Midbrain (tissue), 1 donor: Measurements from ENCODE around the gene MACIR.

Experiments
- DNase-seq: peaks from one replicate; lab custom pipeline; 2025; lab: John Stamatoyannopoulos, UW

MACIR gene

GRCh38 chr5:103291606-103292005 lies 33.0 kb downstream of the MACIR start:
- peak; percentile 50 for DNase-seq

- DNase-seq = no peak
These were observed 34.5 kb downstream of the MACIR start for GRCh38 chr5:103293099-103293498.

- no peak for DNase-seq
These were observed 35.2 kb downstream of the MACIR start for GRCh38 chr5:103293719-103294118.

DNA sequence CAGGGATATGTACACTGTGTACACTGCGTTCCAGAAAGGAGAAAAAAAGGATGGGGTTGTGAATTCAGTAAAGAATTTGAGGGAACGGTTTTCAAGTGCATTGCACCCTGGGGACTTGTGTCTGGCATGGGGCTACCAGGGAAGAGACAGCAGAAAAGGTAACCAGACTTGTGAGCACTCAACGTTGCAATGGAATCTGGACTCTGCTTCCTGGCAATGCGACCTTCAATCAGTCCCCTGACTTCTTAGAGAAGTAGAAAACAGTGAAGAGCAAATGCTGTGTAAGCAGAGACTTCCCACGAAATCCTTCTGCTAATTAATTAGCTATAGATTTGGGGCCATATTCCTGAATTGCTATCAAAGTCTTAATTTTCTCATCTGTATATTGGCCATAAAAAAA lies 36.3 kb downstream of the MACIR start:
- no peak for DNase-seq

GRCh38 chr5:103295424-103295823 lies 36.9 kb downstream of the MACIR start:
- DNase-seq = no peak

DNA sequence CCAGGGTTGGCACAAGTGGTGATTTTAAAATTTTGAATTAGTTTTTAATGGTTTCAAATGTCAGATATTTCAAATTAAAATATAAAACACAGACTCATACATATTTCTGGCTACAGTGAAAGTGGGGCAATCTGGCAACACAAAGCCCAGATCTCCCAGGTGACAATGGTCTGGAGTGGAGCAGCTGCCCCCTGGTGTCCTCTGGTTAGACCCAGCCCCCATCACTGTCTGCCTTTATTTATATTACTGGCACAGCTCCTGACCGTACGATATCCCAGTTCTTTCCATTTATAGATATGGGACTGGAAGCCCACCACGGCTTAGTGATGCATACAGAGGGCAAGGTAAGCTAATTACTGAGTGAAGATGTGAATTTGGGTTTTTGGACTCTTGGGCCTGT lies 37.3 kb downstream of the MACIR start:
- DNase-seq = no peak

- no peak for DNase-seq
These were observed 39.6 kb downstream of the MACIR start for GRCh38 chr5:103298117-103298516.

GRCh38 chr5:103298607-103299188 lies 40.1 kb downstream of the MACIR start:
- DNase-seq = no peak

DNA sequence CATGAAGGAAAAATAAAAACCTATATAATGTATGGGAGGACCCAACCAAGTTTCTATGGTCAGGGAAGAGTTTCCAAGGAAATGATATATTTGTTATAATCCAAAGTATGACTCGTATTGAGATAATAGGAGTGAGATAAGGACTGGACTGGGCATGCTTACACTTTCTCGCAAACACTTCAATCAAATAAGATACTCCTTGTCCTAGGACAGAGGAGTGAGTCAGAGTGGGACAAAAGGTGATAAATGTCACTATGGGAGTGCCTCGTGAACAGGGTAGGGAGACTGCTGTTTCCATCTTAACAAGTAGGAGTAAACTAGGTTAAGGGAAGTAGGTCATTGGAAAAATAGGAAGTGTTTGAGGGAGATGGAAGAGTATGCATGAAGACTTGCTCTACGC lies 47.2 kb downstream of the MACIR start:
- DNase-seq = no peak

DNA sequence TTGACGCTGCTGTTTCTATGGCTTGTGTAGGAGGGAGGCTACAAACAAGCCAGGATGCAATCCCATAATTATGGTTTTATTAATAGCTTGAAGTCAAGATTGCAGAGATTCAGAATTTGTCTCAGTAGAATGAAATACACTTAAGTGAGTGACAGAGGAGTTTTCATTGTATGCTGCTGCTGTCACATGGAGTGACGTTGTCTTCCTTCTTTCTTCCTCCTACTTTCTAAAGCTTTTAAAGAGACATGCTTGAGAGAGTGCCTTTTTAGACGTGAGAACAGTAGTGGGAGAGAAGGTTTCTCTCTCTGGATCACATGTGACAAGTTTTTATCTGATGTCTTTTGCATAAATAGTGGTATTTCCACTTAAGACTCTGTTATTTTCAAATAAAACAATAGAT lies 48.9 kb downstream of the MACIR start:
- no peak for DNase-seq

DNA sequence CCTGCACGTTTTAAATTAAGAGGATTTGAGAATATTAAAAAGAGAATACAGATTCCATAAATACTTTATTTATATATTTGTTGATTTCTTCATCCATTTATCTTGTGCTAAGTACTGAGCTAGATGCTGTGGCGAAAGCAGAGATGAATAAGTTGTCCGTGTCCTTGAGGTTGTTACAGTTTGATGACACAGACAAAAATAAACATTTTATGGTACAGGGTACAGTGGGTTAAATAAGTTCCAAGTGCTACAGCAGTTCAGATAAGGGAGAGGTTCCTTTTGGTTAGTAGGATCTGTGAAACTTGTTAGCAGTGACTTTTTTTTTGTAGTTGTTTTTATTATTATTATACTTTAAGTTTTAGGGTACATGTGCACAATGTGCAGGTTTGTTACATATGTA lies 50.2 kb downstream of the MACIR start:
- no peak for DNase-seq

DNA sequence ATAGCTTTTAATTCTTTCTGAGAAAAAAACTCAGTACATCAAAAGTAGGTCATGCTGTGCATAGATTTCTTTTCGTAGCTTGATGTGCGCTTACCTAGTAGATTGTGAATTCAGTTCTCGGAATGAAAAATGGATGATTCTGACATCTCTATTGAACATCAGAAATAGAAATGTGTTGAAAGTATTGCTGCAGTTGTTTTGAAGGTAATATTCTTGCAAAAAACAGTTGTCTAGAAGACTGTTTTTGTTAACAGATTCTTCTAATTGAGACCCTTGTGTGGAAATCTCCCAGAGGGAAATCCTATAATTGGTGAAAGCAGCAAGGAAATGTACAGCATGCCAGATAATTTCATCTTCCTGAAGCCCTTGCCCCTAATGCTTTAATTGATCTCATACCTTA lies 54.5 kb downstream of the MACIR start:
- no peak for DNase-seq

DNA sequence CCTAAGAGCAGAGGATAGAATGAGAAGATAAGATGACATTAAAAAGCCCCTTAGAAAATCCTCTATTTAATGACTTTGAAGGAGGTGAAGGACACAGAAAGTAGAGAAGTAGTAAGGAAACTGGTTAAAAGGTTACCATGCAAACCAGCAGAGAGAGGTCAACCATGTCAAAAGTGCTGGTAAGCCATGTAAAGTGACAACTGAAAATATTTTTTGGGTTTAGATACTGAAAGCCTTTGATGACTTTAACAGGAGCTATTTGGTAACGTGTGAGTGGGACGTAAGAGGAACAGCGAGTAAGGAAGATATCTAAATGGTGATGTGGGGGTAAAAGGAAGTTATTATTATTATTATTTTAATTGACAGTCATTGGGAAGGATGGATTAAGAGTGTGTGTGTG lies 56.9 kb downstream of the MACIR start:
- DNase-seq = no peak

DNA sequence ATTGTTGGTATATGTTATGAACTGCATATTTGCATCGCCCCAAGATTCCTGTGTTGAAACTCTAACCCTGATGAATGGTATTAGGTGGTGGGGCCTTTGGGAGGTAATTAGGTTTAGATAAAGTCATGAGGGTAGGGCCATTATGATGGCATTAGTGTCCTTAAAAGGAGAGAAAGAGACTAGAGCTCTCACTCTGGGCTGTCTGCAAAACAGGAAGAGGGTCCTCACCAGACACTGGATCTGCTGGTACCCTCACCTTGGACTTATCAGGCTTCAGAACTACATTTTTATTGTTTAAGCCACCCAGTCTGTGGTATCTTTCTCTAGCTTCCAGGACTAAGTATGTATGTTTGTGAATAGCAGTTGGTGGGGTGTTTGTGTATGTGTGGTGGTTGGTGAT lies 68.9 kb downstream of the MACIR start:
- DNase-seq = no peak

GRCh38 chr5:103327893-103328292 lies 69.3 kb downstream of the MACIR start:
- DNase-seq = no peak
